ENCODE measurements around the gene SPATA31C2.

SPATA31C2 gene

GRCh38 chr9:88179062-88179521, 40.8 kb upstream of the SPATA31C2 start:
- TF ChIP-seq CTCF (IDR thresholded peaks at IDR 0.05; ENCODE audit: low read length, missing control alignments): no peak
- DNase-seq (ENCODE audit: low read depth): no peak
- no peak overlapping the region for H3K4me3 ChIP-seq (replicated peaks; ENCODE audit: low read depth, low read length)

DNA sequence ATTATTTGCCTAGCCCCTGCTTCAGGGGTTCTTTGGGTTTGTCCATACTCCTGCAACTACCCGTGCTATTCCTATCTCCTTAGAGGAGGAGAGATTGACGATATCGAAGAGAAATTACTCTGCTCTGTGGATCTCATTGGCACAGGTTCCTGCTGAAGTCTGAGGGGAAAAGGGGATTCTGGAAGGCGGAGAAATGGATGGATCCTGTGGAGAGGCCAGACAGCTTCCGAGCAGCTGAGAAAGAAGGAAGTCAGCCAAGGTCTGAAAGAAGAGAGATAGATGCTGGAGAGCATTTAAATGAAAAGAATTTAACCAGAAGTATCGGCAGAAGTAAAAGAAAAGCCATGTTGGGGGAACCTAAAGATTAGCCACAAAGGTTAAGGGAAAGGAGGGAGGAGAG, 40.4 kb upstream of the SPATA31C2 start:
- TF ChIP-seq CTCF (IDR thresholded peaks at IDR 0.05; ENCODE audit: low read length, missing control alignments): no peak
- no peak for DNase-seq (ENCODE audit: low read depth)
- no peak overlapping the region for H3K4me3 ChIP-seq (replicated peaks; ENCODE audit: low read depth, low read length)

GRCh38 chr9:88177371-88177770, 39.1 kb upstream of the SPATA31C2 start:
- DNase-seq (ENCODE audit: low read depth): no peak
- TF ChIP-seq CTCF (IDR thresholded peaks at IDR 0.05; ENCODE audit: low read length, missing control alignments): no peak
- no peak overlapping the region for H3K4me3 ChIP-seq (replicated peaks; ENCODE audit: low read depth, low read length)

- H3K4me3 ChIP-seq (replicated peaks; ENCODE audit: low read depth, low read length): no peak overlapping the region
- no peak for DNase-seq (ENCODE audit: low read depth)
- no peak for TF ChIP-seq CTCF (IDR thresholded peaks at IDR 0.05; ENCODE audit: low read length, missing control alignments)
Observed at GRCh38 chr9:88174324-88174723, 36.0 kb upstream of the SPATA31C2 start.

DNA sequence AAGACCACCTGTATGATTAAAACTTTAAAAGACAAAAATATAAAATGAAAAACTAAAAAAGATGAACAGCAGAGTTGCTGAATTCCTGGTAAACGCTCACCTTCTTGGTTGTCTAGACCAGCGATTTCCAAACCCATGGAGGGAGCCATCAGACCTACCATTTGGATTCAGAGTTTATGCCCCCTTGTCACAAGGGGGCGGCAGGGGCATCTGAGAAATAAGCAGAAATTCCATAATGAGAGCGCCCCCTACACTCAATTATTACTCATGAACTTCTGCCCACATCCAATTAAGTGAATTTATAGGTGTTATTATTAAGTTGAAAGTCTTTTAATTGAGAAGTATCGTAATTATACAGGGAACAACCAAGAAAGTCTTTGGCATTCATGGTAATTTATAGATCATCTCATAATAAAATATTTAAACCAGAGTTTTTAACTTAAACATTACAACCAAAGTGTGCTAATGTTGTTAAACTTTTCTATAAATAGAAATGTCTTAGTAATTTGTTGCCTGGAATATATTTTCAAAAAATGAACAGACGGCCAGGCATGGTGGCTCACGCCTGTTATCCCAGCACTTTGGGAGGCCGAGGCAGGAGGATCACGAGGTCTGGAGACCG, 35.2 kb upstream of the SPATA31C2 start:
- no peak overlapping the region for H3K4me3 ChIP-seq (replicated peaks; ENCODE audit: low read depth, low read length)
- DNase-seq (ENCODE audit: low read depth): peak; percentile 74
- peak; percentile 75 for TF ChIP-seq CTCF (IDR thresholded peaks at IDR 0.05; ENCODE audit: low read length, missing control alignments)

DNA sequence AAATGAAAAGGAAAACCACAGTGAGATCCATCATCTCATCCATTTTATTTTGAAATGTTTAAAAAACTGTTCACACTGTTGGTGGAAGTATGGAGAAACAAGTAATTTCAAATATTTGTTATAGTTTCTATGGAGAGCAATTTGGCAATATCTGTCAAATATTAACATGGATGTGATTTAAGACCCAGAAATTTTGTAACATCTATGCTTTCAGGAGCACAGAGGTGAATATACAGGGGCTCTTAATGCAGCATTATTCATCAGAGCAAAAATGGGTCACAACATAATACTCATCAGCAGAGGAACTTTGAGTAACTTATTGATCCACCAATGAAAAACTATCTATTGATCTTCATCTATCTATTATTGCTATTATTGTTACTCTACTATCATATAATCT, 31.4 kb upstream of the SPATA31C2 start:
- DNase-seq (ENCODE audit: low read depth): no peak
- no peak for TF ChIP-seq CTCF (IDR thresholded peaks at IDR 0.05; ENCODE audit: low read length, missing control alignments)
- no peak overlapping the region for H3K4me3 ChIP-seq (replicated peaks; ENCODE audit: low read depth, low read length)

DNA sequence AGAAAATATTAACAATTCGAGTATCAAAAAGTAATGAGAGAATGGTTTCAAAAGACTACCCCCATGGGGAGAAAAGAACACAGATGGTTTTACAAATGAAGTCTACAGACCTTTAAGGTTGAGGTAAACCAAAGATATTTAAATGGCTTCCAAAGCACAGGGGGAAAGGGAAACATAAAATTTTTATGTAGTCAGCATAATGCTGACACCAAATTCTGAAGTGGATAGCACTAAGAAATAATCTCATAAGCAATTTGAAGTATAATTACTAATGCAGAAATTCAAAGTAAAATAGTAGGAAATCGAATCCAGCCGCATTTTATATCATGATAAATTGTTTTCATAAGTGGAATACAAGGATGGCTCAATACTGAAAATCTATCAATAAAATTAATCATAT, 30.3 kb upstream of the SPATA31C2 start:
- DNase-seq (ENCODE audit: low read depth): no peak
- H3K4me3 ChIP-seq (replicated peaks; ENCODE audit: low read depth, low read length): no peak overlapping the region
- TF ChIP-seq CTCF (IDR thresholded peaks at IDR 0.05; ENCODE audit: low read length, missing control alignments): no peak

All from fibroblast of pulmonary artery (primary cell).